HG02571 (cell line): Measurements from ENCODE around the gene PEX11G.
"Not testable (repeated sequence)": the region's sequence is repeated elsewhere in the genome, so short reads cannot be mapped to it uniquely, and the experiment has no call there.

ENCODE experiments used
- ATAC-seq: cut with Tn5 transposase; IDR thresholded peaks from one replicate; pipeline ENCODE4 v1.9.1; 2021; ENCODE audit warnings: mild to moderate bottlenecking, moderate library complexity; ENCODE audit not compliant: unreplicated experiment

The PEX11G gene

DNA sequence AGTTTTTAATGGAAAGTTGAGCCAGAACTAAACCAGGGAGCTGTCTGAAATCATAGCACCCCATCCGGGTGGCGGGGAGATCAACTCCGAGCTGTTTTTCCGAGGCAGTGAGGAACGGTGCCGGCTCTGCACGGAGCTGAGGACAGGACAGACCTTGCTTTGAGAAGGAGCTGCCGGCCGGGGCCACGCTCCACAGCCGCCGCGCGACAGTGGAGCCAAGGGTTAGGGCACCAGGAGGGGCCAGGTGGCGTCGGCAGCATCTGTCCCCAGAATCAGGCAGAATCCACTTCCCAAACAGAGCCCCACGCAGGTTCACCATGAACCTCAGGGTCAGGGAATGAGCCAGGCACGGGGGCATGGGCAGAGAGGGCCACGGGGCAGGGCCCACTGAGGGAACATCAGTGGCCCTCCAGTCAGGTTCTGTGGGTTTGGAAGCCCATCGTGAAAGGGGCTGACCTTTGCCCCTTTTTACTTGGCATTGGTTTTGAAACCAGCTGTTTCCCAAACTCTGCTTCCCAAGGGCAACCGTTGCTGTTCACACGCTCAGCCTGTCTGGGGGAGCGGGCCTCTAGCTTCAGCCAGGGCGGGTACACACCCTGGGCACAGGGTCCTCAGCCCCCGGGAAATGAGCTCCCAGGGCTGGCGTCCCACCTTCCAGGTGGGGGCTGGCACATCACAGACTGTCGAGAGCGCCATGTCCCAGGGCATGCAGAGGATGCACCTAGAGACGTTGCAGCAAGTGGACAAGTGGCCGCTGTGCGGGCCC, 18.1 kb downstream of the PEX11G start:
- ATAC-seq = no peak

DNA sequence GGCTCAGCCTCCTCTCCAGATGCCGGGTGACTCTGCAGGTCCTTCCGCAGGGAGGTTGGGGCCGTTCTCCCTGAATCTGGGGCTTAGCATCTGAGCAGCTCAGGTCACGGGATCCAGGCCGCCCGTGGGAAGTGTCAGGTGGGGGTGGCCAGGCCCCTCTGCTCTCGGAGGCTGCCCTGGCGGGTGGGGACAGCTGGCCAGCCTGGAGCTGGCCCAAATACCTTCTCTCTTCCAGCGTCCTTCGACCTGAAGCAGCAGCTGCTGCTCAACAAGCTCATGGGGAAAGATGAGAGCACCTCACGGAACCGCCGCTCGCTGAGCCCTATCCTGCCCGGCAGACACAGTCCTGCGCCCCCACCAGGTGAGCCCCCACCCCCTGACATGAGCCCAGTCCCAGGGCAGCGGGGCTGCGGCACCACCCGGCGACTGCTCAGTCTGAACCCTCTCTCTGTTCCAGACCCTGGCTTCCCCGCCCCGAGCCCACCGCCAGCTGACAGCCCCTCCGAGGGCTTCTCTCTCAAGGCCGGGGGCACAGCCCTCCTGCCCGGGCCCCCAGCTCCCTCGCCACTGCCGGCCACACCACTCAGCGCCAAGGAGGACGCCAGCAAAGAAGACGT, 19.1 kb downstream of the PEX11G start:
- ATAC-seq = no peak

DNA sequence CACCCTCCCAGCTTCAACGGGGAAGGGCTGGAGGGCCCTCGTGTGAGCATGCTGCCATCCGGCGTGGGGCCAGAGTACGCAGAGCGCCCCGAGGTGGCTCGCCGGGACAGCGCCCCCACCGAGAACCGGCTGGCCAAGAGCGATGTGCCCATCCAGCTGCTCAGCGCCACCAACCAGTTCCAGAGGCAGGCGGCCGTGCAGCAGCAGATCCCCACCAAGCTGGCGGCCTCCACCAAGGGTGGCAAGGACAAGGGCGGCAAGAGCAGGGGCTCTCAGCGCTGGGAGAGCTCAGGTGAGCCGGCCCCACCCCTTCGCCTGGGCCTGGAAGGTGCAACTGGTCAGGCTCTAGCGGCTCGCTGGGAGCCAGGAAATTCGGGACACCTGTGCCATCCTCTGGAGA, 20.0 kb downstream of the PEX11G start:
- no peak for ATAC-seq

DNA sequence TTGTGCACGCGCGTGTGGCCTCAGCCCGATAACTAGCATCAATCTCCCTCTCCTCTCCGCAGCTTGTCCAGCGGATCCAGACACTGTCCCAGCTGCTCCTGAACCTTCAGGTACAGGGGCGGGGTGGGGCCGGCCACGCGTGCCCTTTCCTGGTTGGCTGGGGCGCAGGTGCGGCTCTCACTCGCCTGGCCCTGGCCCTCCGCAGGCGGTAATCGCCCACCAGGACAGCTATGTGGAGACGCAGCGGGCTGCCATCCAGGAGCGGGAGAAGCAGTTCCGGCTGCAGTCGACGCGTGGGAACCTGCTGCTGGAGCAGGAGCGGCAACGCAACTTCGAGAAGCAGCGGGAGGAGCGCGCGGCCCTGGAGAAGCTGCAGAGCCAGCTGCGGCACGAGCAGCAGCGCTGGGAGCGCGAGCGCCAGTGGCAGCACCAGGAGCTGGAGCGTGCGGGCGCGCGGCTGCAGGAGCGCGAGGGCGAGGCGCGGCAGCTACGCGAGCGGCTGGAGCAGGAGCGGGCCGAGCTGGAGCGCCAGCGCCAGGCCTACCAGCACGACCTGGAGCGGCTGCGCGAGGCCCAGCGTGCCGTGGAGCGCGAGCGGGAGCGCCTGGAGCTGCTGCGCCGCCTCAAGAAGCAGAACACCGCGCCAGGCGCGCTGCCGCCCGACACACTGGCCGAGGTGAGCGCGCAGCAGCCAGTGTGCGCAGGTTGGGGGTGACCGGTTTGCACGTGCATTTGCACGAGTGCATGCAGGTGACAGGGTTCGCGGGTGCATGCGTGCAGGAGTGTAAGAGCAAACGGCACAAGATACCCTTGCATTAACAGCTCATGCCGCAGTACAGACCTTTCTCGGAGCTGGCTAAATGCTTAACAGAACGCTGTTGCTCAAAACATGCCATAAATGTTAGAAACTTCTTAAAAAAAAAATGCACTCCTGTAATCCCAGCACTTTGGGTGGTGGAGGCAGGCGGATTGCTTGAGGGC, 21.5 kb downstream of the PEX11G start:
- ATAC-seq = no peak

DNA sequence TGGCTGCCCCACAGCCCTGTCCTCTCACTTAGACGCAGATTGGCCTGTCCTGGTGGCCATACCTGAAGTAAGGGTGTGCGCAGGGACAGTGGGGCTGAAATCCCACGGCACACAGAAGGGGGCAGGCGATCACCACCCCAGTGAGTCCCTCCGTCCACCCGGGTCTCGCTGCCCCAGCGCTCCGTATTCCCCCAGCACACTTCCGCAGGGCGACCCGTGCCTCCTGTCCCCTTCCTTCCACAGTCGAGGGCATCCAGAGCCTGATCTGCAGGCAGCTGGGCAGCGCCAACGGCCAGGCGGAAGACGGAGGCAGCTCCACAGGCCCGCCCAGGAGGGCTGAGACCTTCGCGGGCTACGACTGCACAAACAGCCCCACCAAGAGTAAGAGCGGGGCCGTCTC, 25.3 kb downstream of the PEX11G start:
- ATAC-seq = no peak

DNA sequence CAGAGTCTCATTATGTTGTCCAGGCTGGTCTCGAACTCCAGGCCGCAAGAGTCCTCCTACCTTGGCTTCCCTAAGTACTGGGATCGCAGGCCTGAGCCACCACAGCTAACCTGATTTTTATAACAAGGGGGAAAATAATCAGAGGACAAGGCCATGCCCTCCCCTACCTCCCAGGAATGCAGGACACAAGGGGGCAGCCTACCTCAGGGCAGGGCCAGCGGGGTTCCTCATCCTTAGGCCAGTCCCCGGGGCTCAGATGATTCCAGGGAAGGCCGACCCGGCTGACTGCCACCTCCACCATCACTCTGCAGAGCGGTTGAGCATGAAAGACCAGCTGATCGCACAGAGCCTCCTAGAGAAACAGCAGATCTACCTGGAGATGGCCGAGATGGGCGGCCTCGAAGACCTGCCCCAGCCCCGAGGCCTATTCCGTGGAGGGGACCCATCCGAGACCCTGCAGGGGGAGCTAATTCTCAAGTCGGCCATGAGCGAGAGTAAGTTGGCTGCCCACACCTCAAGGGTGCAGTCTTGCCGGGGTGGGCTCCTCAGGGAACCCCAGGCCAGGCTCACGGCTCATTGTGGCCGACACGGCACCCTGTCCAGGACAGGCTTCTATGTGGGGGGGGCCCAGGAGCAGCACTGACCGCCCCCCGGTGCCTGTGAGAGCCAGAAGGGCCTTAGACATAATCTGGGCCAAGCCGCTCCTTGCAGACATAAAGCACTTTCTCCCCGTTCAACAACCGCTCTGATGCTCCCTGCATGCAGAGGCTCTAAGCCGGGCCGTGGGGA, 26.8 kb downstream of the PEX11G start:
- no peak for ATAC-seq

DNA sequence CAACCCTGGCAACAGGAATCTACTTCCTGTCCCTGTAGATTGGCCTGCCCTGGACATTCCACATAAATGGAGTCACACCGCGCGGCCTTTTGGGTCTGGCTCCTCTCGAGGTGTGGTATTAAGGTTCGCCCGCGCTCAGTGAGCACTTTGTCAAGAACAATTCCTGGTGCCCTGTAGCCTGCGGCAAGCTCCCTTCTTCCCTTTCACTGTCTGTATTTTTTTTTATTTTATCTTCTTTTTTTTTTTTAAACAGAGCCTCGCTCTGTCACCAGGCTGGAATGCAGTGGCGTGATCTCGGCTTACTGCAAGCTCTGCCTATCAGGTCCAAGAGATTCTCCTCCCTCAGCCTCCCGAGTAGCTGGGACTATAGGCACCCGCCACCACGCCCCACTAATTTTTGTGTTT, 28.3 kb downstream of the PEX11G start:
- ATAC-seq = no peak

DNA sequence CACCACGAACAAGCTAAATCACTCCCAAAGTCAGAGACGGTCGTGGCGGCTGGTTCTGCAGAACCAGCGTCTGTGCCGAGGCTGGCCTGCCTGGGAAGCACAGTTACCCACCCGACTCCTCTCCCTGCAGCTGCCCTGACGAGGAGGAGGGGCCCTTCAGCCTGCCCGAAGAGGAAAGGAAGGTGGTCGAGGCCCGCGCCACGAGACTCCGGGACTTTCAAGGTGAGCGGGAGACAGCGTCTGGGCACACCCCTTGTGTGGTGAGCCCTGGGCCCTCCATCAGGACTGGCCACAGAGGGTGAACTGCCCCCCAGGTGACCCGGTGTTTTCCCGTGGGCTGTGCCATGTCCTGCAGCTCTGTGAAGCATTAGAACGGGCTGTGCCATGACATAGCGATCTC, 29.1 kb downstream of the PEX11G start:
- ATAC-seq = no peak

DNA sequence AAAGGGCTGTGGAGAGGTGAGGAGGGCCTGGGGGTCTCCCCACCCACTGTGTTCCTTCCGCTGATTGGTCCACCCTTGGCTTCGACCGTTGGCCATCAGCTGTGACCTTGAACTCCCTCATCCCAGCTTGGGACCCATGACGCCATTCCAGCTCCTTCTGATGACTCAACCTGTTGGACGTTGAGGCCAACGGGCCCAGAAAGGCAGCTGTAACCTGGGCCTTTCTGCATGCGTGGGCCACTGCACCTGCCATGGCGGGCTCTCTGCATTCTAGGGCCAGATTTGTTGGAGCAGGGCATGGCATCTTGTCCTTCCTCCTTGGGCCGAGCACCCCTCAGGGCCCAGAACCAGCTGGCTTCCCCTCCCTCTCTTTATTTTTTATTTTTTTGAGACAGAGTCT, 30.2 kb downstream of the PEX11G start:
- no peak for ATAC-seq

DNA sequence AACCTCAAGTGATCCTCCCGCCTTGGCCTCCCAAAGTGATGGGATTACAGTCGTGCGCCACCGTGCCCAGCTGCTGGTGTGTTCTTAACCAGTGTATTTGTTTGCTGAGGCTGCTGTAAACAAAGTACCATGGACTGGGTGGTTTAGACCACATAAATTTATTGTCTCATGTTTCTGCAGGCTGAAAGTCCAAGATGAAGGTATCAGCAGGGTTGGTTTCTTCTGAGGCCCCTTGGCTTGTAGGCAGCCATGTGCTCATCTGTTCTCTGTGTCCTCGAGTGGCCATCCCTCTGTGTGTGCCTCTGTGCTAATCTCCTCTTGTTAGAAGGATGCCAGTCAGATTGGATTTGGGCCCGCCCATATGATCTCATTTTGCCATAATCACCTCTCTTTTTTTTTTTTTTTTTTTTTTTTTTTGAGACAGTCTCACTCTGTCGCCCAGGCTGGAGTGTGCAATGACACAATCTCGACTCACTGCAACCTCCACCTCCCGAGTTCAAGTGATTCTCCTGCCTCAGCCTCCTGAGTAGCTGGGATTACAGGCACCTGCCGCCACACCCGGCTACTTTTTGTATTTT, 31.8 kb downstream of the PEX11G start:
- ATAC-seq = no peak

DNA sequence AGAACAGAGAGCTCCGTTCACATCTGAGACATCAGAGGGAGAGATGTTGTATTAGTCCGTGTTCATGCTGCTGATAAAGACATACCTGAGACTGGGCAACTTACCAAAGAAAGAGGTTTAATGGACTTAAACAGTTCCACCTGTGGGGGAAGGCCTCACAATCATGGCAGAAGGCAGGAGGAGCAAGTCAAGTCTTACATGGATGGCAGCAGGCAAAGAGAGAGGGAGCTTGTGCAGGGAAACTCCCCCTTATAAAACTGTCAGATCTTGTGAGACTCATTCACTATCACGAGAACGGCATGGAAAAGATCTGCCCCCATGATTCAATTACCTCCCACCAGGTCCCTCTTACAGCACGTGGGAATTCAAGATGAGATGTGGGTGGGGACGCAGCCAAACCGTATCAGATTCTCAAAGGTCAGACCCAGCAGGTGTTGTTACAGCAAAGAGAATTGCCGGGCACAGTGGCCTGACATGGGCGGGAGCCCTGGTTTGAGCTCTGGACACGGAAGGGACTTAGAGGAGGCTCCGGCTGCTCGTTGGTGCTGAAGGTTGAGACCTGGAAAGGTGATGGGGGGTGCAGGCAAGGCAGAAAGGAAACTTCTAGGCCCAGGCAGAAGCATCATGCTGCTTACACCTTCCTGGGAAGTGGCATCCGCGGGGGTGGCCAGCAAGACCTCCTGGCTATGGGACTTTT, 33.1 kb downstream of the PEX11G start:
- no peak for ATAC-seq

DNA sequence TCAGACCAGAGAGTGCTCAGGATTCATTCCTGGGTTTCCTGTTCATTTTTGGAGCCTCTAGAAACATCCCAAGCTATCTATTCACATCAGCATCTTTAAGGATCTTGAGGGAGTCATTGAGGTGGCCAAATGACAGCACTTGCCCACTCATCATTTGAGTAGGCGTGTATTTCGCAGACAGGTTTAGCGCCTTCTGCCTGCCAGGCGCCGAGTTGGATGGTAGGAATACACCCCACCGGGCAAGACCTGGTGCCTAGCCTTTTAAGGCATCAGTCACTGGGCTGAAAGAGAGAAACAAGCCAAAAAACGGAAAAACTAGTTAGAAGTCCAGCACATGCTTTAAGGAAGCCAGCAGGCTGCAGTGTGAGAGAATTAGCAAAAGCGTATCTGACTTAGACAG, 33.8 kb downstream of the PEX11G start:
- ATAC-seq = no peak

DNA sequence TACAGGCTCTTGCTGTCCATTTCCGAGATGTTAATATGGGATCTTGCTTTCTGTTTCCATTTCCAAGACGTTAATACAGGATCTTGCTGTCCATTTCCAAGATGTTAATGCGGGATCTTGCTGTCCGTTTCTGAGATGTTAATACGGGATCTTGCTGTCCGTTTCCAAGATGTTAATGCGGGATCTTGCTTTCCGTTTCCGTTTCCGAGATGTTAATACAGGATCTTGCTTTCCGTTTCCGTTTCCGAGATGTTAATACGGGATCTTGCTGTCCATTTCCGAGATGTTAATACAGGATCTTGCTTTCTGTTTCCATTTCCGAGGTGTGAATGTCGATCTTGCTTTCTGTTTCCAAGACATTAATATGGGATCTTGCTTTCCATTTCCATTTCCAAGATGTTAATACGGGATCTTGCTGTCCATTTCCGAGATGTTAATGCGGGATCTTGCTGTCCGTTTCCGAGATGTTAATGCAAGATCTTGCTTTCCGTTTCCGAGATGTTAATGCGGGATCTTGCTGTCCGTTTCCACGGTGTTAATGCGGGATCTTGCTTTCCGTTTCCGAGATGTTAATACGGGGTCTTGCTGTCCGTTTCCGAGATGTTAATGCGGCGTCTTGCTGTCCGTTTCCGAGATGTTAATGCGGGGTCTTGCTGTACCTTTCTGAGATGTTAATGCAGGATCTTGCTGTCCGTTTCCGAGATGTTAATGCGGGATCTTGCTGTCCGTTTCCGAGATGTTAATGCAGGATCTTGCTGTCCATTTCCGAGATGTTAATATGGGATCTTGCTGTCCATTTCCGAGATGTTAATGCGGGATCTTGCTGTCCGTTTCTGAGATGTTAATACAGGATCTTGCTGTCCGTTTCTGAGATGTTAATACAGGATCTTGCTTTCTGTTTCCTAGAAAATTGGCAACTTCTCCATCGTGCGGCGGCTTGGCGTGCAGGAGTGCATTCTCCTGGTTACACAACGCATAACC, 38.3 kb downstream of the PEX11G start:
- no peak for ATAC-seq

DNA sequence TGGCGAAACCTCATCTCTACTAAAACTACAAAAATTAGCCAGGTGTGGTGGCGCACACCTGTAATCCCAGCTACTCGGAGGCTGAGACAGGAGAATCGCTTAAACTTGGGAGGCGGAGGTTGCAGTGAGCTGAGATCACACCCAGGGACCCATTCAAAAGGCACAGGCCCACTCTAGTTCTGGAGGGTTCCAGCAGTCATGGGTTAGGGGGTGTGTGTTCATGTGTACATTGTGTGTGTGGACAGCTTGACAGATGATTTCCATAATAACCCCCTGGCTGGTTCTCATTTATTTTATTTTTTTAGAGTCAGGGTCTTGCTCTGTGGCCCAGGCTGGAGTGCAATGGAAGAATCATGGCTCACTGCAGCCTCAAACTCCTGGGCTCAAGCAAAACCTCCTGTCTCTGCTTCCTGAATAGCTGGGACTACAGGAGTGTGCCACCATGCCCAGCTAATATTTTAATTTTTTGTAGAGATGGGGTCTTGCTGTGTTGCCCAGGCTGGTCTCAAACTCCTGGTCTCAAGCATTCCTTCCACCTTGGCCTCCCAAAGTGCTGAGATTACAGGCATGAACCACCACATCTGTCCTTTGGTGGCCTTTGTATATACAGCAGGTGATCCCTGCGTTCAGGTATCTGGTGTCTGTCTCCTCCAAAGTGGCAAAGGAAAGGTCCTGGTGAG, 39.3 kb downstream of the PEX11G start:
- ATAC-seq = not testable (repeated sequence)

DNA sequence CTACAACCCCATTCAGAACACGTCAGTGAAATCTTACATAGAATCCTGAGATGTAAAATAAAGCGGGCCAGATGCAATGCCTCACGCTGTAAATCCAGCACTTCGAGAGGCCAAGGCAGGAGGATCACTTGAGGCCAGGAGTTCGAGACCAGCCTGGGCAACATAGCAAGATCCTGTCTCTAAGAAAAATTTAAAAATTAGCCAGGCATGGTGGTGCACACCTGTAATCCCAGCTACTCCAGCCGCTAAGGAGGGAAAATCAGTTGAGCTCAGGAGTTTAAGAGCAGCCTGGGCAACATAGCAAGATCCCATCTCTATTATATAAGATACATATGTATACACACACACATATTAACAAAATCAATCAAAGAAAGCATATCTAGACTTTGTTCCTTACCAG, 41.2 kb downstream of the PEX11G start:
- no peak for ATAC-seq

DNA sequence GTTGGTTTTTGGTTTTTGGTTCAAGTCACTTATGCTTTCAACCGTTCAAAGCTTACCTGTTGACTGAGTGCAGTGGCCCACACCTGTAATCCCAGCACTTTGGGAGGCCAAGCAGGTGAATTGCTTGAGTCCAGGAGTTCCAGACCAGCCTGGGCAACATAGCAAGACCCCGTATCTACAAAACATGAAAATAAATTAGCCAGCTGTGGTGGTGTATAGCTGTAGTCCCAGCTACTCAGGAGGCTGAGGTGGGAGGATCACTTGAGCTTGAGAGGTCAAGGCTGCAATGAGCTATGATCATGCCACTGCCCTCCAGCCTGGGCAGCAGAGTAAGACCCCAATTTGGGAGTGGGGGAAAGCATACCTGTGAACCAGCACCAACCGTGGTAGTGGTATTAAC, 43.7 kb downstream of the PEX11G start:
- ATAC-seq = no peak

DNA sequence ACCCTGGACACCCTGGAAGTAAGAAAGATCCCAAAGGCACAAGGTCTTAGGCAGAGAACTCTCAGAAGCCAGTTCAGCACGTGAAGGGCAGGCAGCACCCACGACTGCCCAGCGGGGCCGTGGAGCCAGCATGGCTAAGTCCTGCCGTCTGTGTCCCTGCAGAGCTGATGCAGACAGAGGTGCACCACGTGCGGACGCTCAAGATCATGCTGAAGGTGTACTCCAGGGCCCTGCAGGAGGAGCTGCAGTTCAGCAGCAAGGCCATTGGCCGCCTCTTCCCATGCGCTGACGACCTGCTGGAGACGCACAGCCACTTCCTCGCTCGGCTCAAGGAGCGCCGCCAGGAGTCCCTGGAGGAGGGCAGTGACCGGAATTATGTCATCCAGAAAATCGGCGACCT, 44.8 kb downstream of the PEX11G start:
- no peak for ATAC-seq

DNA sequence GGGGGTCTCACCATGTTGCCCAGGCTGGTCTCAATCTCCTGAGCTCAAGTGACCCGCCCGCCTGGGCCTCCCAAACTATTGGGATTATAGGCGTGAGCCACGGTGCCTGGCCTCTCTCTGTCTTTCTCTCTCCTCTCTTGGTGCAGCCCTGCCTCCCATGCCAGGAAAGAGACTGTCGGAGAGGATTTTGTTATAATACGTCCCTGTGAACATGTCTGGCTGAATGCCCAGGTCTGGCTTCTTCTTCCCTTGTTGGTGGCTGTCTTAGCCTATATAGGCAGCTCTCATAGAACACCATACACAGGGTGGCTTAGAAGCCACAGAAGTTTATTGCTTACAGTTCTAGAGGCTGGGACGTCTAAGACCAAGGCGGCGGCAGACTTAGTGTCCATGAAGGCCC, 46.4 kb downstream of the PEX11G start:
- no peak for ATAC-seq
